Right atrium auricular region (tissue), 2 donors: ENCODE data around the gene IRF9. TPM values are rescaled to one million over a fixed set of nuclear protein-coding genes. Genes with fewer than 3 reads are reported as not detected.
A peak's percentile ranks its signal among the peaks of the same experiment; 100 is the strongest.
"Not testable (repeated sequence)": the region's sequence is repeated elsewhere in the genome, so short reads cannot be mapped to it uniquely, and the experiment has no call there.

ENCODE experiments used
- DNase-seq: peaks from one replicate; pipeline ENCODE4 v3.0.0-alpha.2; 2019; ENCODE audit warnings: low spot score
- H3K27ac ChIP-seq, 2 donors: fragments of 200-600 bp; sonication (generic); 1 replicate in 1 of 2; 2 replicates in 1 of 2; pipeline ENCODE4 v1.5.1; 2016 to 2019
- H3K27me3 ChIP-seq, 2 donors: fragments of 200-600 bp; sonication (generic); one replicate each; pipeline versions ENCODE4 v1.5.1 to v1.6.0; 2017 to 2019
- H3K36me3 ChIP-seq: fragments of 200-600 bp; sonication (generic); one replicate; pipeline ENCODE4 v1.5.1; 2016
- H3K4me1 ChIP-seq, 2 donors: fragments of 200-600 bp; sonication (generic); one replicate each; pipeline versions ENCODE4 v1.5.1 to v1.6.0; 2017 to 2019
- H3K4me3 ChIP-seq, 2 donors: fragments of 200-600 bp; sonication (generic); 1 replicate in 1 of 2; 2 replicates in 1 of 2; pipeline ENCODE4 v1.5.1; 2017 to 2019; ENCODE audit warnings: mild to moderate bottlenecking in 1 of 2, moderate library complexity in 1 of 2
- H3K9me3 ChIP-seq, 2 donors: fragments of 200-600 bp; sonication (generic); one replicate each; pipeline ENCODE4 v1.5.1; 2019
- total RNA-seq, 2 donors: library from RNA; depleted of rRNA; stranded (reverse); fragments of >200 nt; gene quantifications; one replicate each; pipeline ENCODE4 v1.1.0, GENCODE V29; 2016
- TF ChIP-seq, protein P1 (sequence below), 2 donors: fragments of 200-600 bp; sonication (generic); IDR thresholded peaks; one replicate each; pipeline ENCODE4 v1.5.1; 2019; ENCODE audit warnings: antibody characterized with exemption in 2 of 2

The IRF9 gene
- total RNA-seq, 2 donors from 2014 or later: 29.2 to 33.1 TPM

DNA sequence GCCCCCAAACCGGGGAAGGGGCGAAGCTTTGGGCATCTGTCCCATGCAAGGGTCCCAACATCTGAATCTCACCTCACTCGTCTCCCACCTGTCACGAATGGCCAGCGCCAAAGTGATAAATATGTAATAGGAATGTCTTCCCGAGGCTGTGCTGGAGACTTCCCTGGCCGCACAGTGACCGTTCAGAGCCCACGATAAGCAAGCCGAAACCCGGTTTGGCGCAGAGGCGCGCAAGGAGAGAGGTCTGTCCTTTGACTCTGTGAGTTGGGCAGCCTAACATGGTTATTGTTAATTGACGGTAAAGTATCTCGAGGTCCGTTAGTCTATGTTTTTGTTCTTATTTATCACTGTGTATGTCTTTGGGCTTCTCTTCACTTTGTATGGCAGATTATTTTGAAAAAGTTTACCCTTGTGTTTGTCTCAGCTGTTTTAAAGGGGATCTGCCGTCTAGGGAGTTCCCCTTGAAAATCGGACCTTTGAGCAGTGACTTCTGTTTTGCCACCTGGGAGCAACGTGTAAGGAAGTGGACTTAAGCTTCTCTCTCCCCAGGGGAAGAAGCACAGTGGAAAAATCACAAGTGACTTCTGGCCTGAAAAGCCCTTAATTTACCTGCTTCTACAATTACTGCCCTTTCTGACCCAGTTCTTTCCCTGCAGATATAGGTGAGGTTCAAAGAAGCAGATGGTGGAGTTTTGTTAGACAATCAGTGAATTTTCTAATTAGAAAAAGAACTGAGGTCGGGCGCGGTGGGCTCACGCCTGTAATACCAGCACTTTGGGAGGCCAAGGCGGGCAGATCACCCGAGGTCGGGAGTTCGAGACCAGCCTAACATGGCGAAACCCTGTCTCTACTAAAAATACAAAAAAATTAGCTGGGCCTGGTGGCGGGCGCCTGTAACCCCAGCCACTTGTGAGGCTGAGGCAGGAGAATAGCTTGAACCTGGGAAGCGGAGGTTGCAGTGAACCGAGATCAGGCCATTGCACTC, 35.3 kb downstream of the IRF9 start:
- Histone ChIP-seq H3K4me1 (peaks cover 0 to 38% of the 10 kb centered on the region in 2 donors), H3K36me3 (peaks cover 15% of the 10 kb centered on the region), H3K9me3 (no peaks in the 10 kb centered on the region), H3K4me3 (peak overlapping the region; percentile 88 to 89), H3K27ac (peak overlapping the region; percentile 95 to 96), H3K27me3 (no peaks in the 10 kb centered on the region)
- TF ChIP-seq, protein P1, sequence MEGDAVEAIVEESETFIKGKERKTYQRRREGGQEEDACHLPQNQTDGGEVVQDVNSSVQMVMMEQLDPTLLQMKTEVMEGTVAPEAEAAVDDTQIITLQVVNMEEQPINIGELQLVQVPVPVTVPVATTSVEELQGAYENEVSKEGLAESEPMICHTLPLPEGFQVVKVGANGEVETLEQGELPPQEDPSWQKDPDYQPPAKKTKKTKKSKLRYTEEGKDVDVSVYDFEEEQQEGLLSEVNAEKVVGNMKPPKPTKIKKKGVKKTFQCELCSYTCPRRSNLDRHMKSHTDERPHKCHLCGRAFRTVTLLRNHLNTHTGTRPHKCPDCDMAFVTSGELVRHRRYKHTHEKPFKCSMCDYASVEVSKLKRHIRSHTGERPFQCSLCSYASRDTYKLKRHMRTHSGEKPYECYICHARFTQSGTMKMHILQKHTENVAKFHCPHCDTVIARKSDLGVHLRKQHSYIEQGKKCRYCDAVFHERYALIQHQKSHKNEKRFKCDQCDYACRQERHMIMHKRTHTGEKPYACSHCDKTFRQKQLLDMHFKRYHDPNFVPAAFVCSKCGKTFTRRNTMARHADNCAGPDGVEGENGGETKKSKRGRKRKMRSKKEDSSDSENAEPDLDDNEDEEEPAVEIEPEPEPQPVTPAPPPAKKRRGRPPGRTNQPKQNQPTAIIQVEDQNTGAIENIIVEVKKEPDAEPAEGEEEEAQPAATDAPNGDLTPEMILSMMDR (IDR thresholded peaks at IDR 0.05): no peak
- DNase-seq: no peak

DNA sequence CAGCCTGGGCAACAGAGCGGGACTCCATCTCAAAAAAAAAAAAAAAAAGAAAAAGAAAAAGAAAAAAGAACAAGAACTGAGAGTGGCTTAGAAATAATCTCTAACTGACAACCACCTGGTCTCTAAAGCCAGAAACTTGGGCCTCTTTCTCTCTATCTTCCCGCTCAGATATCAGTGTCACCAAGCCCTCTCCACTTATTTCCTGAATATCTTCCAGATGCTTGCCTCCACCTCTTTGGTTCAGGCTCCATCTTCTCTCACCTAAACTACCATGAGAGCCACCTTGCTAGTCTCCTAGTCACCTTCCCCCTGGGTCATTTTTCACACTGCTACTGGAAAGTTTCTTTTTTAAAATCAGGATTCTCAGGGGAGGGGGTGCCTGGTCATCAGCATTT, 36.0 kb downstream of the IRF9 start:
- H3K9me3 ChIP-seq: no peaks in the 10 kb centered on the region
- peaks cover 10% of the 10 kb centered on the region for H3K36me3 ChIP-seq
- no peak overlapping the region for H3K4me3 ChIP-seq
- H3K4me1 ChIP-seq: peaks cover 0 to 38% of the 10 kb centered on the region in 2 donors
- H3K27ac ChIP-seq: no peak overlapping the region
- no peak for DNase-seq
- TF ChIP-seq, protein P1 (IDR thresholded peaks at IDR 0.05): no peak
- H3K27me3 ChIP-seq: no peaks in the 10 kb centered on the region

DNA sequence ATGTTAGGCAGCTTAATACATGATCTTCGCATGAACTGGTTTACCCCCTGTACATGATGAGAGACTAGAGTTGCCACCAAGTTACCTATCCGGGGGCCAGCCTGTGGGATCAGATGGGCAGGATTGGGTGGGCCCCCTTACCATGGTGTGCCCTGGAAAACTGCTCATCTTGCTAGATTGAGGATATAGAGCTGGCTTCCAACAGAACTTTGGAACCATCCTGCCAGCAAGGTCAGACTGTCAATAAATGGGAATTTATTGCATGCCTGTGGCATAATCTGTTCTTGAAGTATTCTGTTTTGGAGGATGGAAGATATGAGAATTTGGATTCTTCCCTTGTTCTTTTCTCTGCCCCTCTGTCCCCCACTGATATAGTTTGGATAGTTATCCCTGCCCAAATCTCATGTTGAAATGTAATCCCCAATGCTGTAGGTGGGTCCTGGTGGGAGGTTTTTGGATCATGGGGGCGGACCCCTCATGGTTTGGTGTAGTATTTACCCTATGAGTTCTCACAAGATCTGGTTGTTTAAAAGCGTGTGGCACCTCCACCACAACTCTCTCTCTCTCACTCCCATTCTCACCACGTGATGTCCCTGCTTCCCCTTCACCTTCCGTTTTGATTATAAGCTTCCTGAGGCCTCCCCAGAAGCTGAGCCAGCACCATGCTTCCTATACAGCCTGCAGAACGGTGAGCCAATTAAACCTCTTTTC, 37.9 kb downstream of the IRF9 start:
- Histone ChIP-seq H3K27me3 (no peaks in the 10 kb centered on the region), H3K4me3 (no peak overlapping the region), H3K4me1 (peaks cover 0 to 36% of the 10 kb centered on the region in 2 donors), H3K36me3 (no peaks in the 10 kb centered on the region), H3K27ac (no peak overlapping the region), H3K9me3 (no peaks in the 10 kb centered on the region)
- DNase-seq: no peak
- TF ChIP-seq, protein P1 (IDR thresholded peaks at IDR 0.05): no peak

DNA sequence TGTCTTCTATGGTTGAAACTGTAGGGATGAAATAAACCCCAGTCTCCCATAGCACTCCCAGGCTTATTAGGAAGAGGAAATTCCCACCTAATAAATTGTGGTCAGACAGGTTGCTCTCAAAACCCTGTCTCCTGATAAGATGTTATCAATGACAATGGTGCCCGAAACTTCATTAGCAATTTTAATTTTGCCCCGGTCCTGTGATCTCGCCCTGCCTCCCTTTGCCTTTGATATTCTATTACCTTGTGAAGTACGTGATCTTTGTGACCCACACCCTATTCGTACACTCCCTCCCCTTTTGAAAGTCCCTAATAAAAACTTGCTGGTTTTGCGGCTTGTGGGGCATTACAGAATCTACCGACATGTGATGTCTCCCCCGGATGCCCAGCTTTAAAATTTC, 41.5 kb downstream of the IRF9 start:
- H3K27me3 ChIP-seq, H3K9me3 ChIP-seq, H3K4me1 ChIP-seq, H3K27ac ChIP-seq, H3K4me3 ChIP-seq, DNase-seq: not testable (repeated sequence)
- peaks cover 16% of the 10 kb centered on the region for H3K36me3 ChIP-seq

DNA sequence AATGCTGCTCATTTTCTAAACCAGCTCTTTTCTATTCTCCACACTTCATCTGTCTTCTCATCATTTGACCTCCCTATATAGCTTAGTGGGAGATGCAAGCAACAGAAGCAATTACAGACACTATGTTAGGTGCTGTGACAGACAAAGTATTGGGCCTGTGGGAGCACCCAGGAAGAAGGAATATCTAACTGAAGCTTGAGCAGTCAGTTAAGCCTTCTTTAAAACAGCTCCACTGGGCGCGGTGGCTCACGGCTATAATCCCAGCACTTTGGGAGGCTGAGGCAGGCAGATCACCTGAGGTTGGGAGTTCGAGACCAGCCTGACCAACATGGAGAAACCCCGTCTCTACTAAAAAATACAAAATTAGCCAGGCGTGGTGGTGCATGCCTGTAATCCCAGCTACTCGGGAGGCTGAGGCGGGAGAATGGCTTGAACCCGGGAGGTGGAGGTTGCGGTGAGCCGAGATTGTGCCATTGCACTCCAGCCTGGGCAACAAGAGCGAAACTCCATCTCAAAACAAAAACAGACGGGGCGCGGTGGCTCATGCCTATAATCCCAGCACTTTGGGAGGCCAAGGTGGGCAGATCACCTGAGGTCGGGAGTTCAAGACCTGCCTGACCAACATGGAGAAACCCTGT, 42.3 kb downstream of the IRF9 start:
- H3K4me1 ChIP-seq, H3K4me3 ChIP-seq, H3K9me3 ChIP-seq, H3K27me3 ChIP-seq, DNase-seq, H3K27ac ChIP-seq: not testable (repeated sequence)
- peaks cover 20% of the 10 kb centered on the region for H3K36me3 ChIP-seq

DNA sequence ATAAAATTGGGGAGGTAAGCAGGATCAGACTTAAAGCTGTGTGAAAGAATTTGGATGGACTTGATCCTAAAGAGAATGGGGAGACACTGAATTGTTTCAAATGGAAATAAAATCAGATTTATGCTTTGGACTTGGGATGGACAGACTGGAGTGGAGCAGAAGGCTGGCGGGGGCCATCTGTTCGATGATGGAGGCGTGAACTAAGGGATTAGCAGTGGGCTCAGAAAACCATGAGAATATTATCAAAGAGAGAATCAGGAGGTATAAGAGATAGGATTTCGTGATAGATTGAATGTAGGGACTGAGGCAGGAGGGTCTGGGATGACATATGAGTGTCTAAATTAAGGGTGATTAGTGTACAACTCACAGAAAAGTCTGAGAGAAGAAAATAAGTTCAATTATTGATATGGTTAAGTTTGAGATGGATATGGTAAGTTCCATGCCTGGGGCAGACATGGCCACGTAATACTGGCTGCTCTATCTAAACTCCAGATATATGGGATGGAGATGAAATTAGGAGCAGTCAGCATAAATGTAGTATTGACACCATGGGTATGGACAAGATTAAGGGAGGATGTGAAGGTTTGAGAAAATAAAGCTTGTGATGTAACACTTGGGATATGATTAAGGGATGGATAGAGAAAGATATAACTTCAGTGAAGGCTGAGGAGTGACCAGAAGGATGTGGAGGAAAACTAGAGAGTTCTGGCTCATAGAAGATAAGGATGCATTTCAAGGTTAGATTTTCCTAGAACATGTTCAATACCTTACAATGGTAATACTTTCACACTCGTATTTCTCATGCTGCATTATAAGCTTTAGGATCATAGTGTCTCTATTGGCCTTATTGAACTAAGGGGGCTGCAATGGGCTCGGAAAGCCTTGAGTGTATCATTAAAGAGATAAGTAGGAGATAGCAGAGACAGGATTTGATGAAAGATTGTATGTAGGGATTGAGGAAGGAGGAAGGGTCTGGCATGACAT, 43.4 kb downstream of the IRF9 start:
- H3K36me3 ChIP-seq: peaks cover 28% of the 10 kb centered on the region
- no peak overlapping the region for H3K4me3 ChIP-seq
- no peak for DNase-seq
- TF ChIP-seq, protein P1 (IDR thresholded peaks at IDR 0.05): no peak
- no peaks in the 10 kb centered on the region for H3K9me3 ChIP-seq
- no peaks in the 10 kb centered on the region for H3K4me1 ChIP-seq
- no peaks in the 10 kb centered on the region for H3K27me3 ChIP-seq
- H3K27ac ChIP-seq: no peak overlapping the region
